Adrenal gland (tissue), 12 donors: ENCODE measurements around the gene VAPB. TPM values are rescaled to one million over a fixed set of nuclear protein-coding genes. Genes with fewer than 3 reads are reported as not detected.

Experiments used
- DNase-seq, 7 donors: peaks; one replicate each; pipeline ENCODE4 v3.0.0-alpha.2; 2019 to 2020
- H3K27ac ChIP-seq, 5 donors: fragments of 200-600 bp; sonication (generic) in 4 of 5; 1 replicate in 3 of 5; 2 replicates in 2 of 5; pipeline versions ENCODE4 v1.5.1 to v1.8.0; 2016 to 2020; ENCODE audit warnings: mild to moderate bottlenecking in 1 of 5
- H3K27me3 ChIP-seq: fragments of 200-600 bp; 2 replicates; pipeline ENCODE4 v1.8.0; 2021
- H3K36me3 ChIP-seq, 2 donors: fragments of 200-600 bp; replicated peaks in 1 of 2; 1 replicate in 1 of 2; 2 replicates in 1 of 2; pipeline versions ENCODE4 v1.5.1 to v1.8.0; 2018 to 2022
- H3K4me1 ChIP-seq, 2 donors: fragments of 200-600 bp; replicated peaks in 1 of 2; 1 replicate in 1 of 2; 2 replicates in 1 of 2; pipeline versions ENCODE4 v1.5.1 to v1.8.0; 2018 to 2021
- H3K4me3 ChIP-seq, 4 donors: fragments of 200-600 bp; sonication (generic) in 3 of 4; one replicate each; pipeline ENCODE4 v1.5.1; 2016 to 2018
- H3K9me3 ChIP-seq, 3 donors: fragments of 200-600 bp; sonication (generic) in 1 of 3; replicated peaks in 1 of 3; 1 replicate in 2 of 3; 2 replicates in 1 of 3; pipeline versions ENCODE4 v1.5.1 to v1.8.0; 2016 to 2021
- CTCF ChIP-seq, 6 experiments: fragments of 450-650 bp in 4 of 6; fragments of 200-600 bp in 2 of 6; sonication (generic) in 1 of 6; IDR thresholded peaks; 1 replicate in 5 of 6; 2 replicates in 1 of 6; pipeline versions ENCODE4 v1.5.1 to v1.8.0; 2016 to 2021; ENCODE audit warnings: antibody characterized with exemption in 6 of 6, mild to moderate bottlenecking in 2 of 6, moderate library complexity in 1 of 6
- POLR2A ChIP-seq, 2 donors: fragments of 450-650 bp; IDR thresholded peaks; one replicate each; pipeline ENCODE4 v1.6.1; 2017; ENCODE audit warnings: antibody characterized with exemption in 2 of 2, mild to moderate bottlenecking in 2 of 2, moderate library complexity in 1 of 2
- WGBS, 4 donors: extraction: QIAGEN DNeasy Blood & Tissue Kit in 2 of 4; methylation state at CpG; one replicate each; pipeline versions ENCODE4 v1.1.5 to v1.1.7; 2013 to 2017; 5-methylcytosine and 5-hydroxymethylcytosine counted together
- intact Hi-C, 2 donors: fragments of 100-400 bp; cut with DNase I; formaldehyde crosslinking; loops; one replicate each; pipeline versions ENCODE4 v1.14.1 to v1.15.0; 2022 to 2023
- polyA plus RNA-seq, 3 donors: library from polyadenylated mRNA; stranded (reverse); fragments of 200-250 nt in 2 of 3; fragments of 350-450 nt in 1 of 3; fragmentation: Illumina TruSeq in 1 of 3; extraction: RNeasy Lipid Tissue Mini Kit (QIAGEN cat#74804) in 1 of 3; gene quantifications; one replicate each; pipeline ENCODE4 v1.2.3, GENCODE V29; 2013 to 2014
- total RNA-seq, 9 donors: library from RNA; depleted of rRNA in 4 of 9; stranded (reverse); fragments of >200 nt in 4 of 9; fragments of 120-200 nt in 1 of 9; fragmentation: NEBNext Ultra II Directional in 1 of 9; extraction: Animal tissue kit (Norgen Biotek cat#: 25700) in 1 of 9; gene quantifications; one replicate each; pipeline versions ENCODE4 v1.1.0 to v1.2.4, GENCODE V29; 2013 to 2023
- donor health status: healthy with polysubstance abuse.
- donor health status: Bipolar disorder and iron deficiency.
- donor health status: DM: yes; HTN: yes; CAD: no.
- donor health status: DM: no; HTN: no; CAD: no.
- donor health status: DM: no; HTN: no; CAD: no.
- donor health status: DM: yes; HTN: yes; CAD: no.

The VAPB gene
- total and polyA plus RNA-seq, 12 donors = 24.6 to 162 (median 40.3) TPM

- Histone ChIP-seq H3K27me3 (no peaks in the 10 kb centered on the region), H3K4me1 (peaks cover 0 to 22% of the 10 kb centered on the region in 2 donors), H3K4me3 (no peak overlapping the region), H3K27ac (peak overlapping the region in 2 of 5 donors; percentile 36 to 66), H3K9me3 (no peaks in the 10 kb centered on the region), H3K36me3 (peaks cover 0 to 18% of the 10 kb centered on the region in 2 donors)
- 78 to 89% (median 85%) methylated on average over 5 of the region's 5 CpGs for WGBS, 4 donors
- DNase-seq = no peak
- TF ChIP-seq POLR2A (IDR thresholded peaks at IDR 0.05) (no peak), CTCF (IDR thresholded peaks at IDR 0.05) (no peak)
- intact Hi-C loops = loop anchor here (10.0 kb wide), 2 partner anchors 135 to 205 kb away; partner anchors contain the start of gene RAB22A (in 1 of the 2)
Observed at GRCh38 chr20:58440021-58440767, 51.2 kb downstream of the VAPB start.

GRCh38 chr20:58441723-58442122, 52.7 kb downstream of the VAPB start:
- Histone ChIP-seq H3K4me3 (no peak overlapping the region), H3K4me1 (peaks cover 0 to 18% of the 10 kb centered on the region in 2 donors), H3K27ac (no peak overlapping the region), H3K9me3 (no peaks in the 10 kb centered on the region), H3K27me3 (no peaks in the 10 kb centered on the region), H3K36me3 (peaks cover 0 to 25% of the 10 kb centered on the region in 2 donors)
- intact Hi-C loops = loop anchor here (10.0 kb wide), 2 partner anchors 137 to 207 kb away; partner anchors contain the start of gene RAB22A (in 1 of the 2)
- no peak for DNase-seq
- TF ChIP-seq POLR2A (IDR thresholded peaks at IDR 0.05) (no peak), CTCF (IDR thresholded peaks at IDR 0.05) (no peak)

GRCh38 chr20:58444746-58445255, 55.8 kb downstream of the VAPB start:
- Histone ChIP-seq H3K4me1 (peaks cover 0 to 4% of the 10 kb centered on the region in 2 donors), H3K4me3 (no peak overlapping the region), H3K36me3 (peaks cover 0 to 34% of the 10 kb centered on the region in 2 donors), H3K27ac (no peak overlapping the region), H3K9me3 (no peaks in the 10 kb centered on the region), H3K27me3 (no peaks in the 10 kb centered on the region)
- no peak for DNase-seq
- WGBS, 4 donors = 90 to 95% (median 94%) methylated on average over 5 of the region's 5 CpGs
- TF ChIP-seq POLR2A (IDR thresholded peaks at IDR 0.05) (no peak), CTCF (IDR thresholded peaks at IDR 0.05) (no peak)
- intact Hi-C loops = loop anchor here (5.0 to 10.0 kb wide), 3 partner anchors 140 to 210 kb away; partner anchors contain the start of gene RAB22A (in 1 of the 2)

- intact Hi-C loops = loop anchor here (5.0 to 10.0 kb wide), 3 partner anchors 142 to 212 kb away; partner anchors contain the start of gene RAB22A (in 1 of the 2)
- H3K27me3 ChIP-seq = no peaks in the 10 kb centered on the region
- DNase-seq = no peak
- H3K9me3 ChIP-seq = no peaks in the 10 kb centered on the region
- no peaks in the 10 kb centered on the region for H3K4me1 ChIP-seq
- no peak overlapping the region for H3K27ac ChIP-seq
- TF ChIP-seq CTCF (IDR thresholded peaks at IDR 0.05) = no peak
- no peak for TF ChIP-seq POLR2A (IDR thresholded peaks at IDR 0.05)
- peaks cover 0 to 34% of the 10 kb centered on the region in 2 donors for H3K36me3 ChIP-seq
- WGBS, 4 donors = 86 to 93% (median 88%) methylated on average over 6 of the region's 6 CpGs
- H3K4me3 ChIP-seq = no peak overlapping the region
Observed at GRCh38 chr20:58446264-58446959, 57.4 kb downstream of the VAPB start.
